ENCODE data around the gene CPAMD8. TPM values are rescaled to one million over a fixed set of nuclear protein-coding genes. Genes with fewer than 3 reads are reported as not detected.

CPAMD8 gene
- total and polyA plus RNA-seq, 9 donors: 2.4 to 13.0 (median 7.9) TPM

- Histone ChIP-seq H3K9me3 (no peaks in the 10 kb centered on the region), H3K27me3 (no peaks in the 10 kb centered on the region), H3K4me3 (peak overlapping the region; percentile 57), H3K36me3 (no peaks in the 10 kb centered on the region), H3K4me1 (ENCODE audit: insufficient read depth) (peaks cover 9% of the 10 kb centered on the region), H3K27ac (no peak overlapping the region)
- TF ChIP-seq EP300 (IDR thresholded peaks at IDR 0.05) (no peak), CTCF (IDR thresholded peaks at IDR 0.05) (no peak), POLR2A (IDR thresholded peaks at IDR 0.05) (no peak)
- WGBS, 3 donors: 8 to 13% (median 10%) methylated on average over 11 of the region's 11 CpGs
- DNase-seq: no peak
- intact Hi-C loops (cut with DNase I): loop anchor here in 2 of 4 donors (10.0 kb wide), 2 partner anchors 60 to 210 kb away; partner anchors contain the start of gene ANKLE1 (in 2 of the 2)
Observed at GRCh38 chr19:17074634-17075034, 48.0 kb upstream of the CPAMD8 start.

- Histone ChIP-seq H3K27ac (no peak overlapping the region), H3K36me3 (no peaks in the 10 kb centered on the region), H3K9me3 (no peaks in the 10 kb centered on the region), H3K4me3 (peak overlapping the region; percentile 57), H3K27me3 (no peaks in the 10 kb centered on the region), H3K4me1 (ENCODE audit: insufficient read depth) (peaks cover 9% of the 10 kb centered on the region)
- no peak for DNase-seq
- WGBS, 3 donors: 38 to 47% (median 38%) methylated on average over 18 of the region's 18 CpGs
- no peak for TF ChIP-seq CTCF (IDR thresholded peaks at IDR 0.05)
- TF ChIP-seq EP300 (IDR thresholded peaks at IDR 0.05): no peak
- no peak for TF ChIP-seq POLR2A (IDR thresholded peaks at IDR 0.05)
- intact Hi-C loops (cut with DNase I): loop anchor here in 2 of 4 donors (10.0 kb wide), 2 partner anchors 61 to 211 kb away; partner anchors contain the start of gene ANKLE1 (in 2 of the 2)
Observed at GRCh38 chr19:17073869-17074633, 47.4 kb upstream of the CPAMD8 start.

- intact Hi-C loops (cut with DNase I): loop anchor here in 2 of 4 donors (10.0 kb wide), 2 partner anchors 64 to 214 kb away; partner anchors contain the start of gene ANKLE1 (in 2 of the 2)
- no peaks in the 10 kb centered on the region for H3K27me3 ChIP-seq
- DNase-seq: no peak
- no peaks in the 10 kb centered on the region for H3K36me3 ChIP-seq
- no peak overlapping the region for H3K4me3 ChIP-seq
- TF ChIP-seq POLR2A (IDR thresholded peaks at IDR 0.05) (no peak), EP300 (IDR thresholded peaks at IDR 0.05) (no peak), CTCF (IDR thresholded peaks at IDR 0.05) (no peak)
- H3K9me3 ChIP-seq: no peaks in the 10 kb centered on the region
- WGBS, 3 donors: 91 to 92% (median 92%) methylated on average over 7 of the region's 7 CpGs
- no peak overlapping the region for H3K27ac ChIP-seq
- peaks cover 7% of the 10 kb centered on the region for H3K4me1 ChIP-seq (ENCODE audit: insufficient read depth)
Observed at GRCh38 chr19:17070912-17071311, 44.3 kb upstream of the CPAMD8 start.

- TF ChIP-seq POLR2A (IDR thresholded peaks at IDR 0.05) (no peak), CTCF (IDR thresholded peaks at IDR 0.05) (no peak), EP300 (IDR thresholded peaks at IDR 0.05) (no peak)
- no peaks in the 10 kb centered on the region for H3K9me3 ChIP-seq
- no peaks in the 10 kb centered on the region for H3K36me3 ChIP-seq
- H3K27ac ChIP-seq: no peak overlapping the region
- intact Hi-C loops (cut with DNase I): loop anchor here in 2 of 4 donors (10.0 kb wide), 2 partner anchors 64 to 214 kb away; partner anchors contain the start of gene ANKLE1 (in 2 of the 2)
- no peak for DNase-seq
- no peaks in the 10 kb centered on the region for H3K27me3 ChIP-seq
- 93% methylated on average over 12 of the region's 12 CpGs for WGBS, 3 donors
- H3K4me3 ChIP-seq: no peak overlapping the region
- H3K4me1 ChIP-seq (ENCODE audit: insufficient read depth): peaks cover 7% of the 10 kb centered on the region
Observed at GRCh38 chr19:17070421-17070820, 43.8 kb upstream of the CPAMD8 start.

Measured in ovary (tissue), 9 donors.